Stimulated activated CD8-positive, alpha-beta memory T cell treated with anti-CD3 and anti-CD28 coated beads, Interleukin-12 subunit alpha, Interleukin-12 subunit beta, amount 100 ng/mL, for 1 hour (primary cell): Measurements from ENCODE around the gene MRNIP.

Source experiments
- DNase-seq: peaks from one replicate; pipeline ENCODE4 v3.0.0-alpha.2; 2020; ENCODE audit warnings: low read depth

MRNIP gene

GRCh38 chr5:179821298-179822058 is 37.1 kb downstream of the MRNIP start:
- peak; percentile 71 for DNase-seq

DNA sequence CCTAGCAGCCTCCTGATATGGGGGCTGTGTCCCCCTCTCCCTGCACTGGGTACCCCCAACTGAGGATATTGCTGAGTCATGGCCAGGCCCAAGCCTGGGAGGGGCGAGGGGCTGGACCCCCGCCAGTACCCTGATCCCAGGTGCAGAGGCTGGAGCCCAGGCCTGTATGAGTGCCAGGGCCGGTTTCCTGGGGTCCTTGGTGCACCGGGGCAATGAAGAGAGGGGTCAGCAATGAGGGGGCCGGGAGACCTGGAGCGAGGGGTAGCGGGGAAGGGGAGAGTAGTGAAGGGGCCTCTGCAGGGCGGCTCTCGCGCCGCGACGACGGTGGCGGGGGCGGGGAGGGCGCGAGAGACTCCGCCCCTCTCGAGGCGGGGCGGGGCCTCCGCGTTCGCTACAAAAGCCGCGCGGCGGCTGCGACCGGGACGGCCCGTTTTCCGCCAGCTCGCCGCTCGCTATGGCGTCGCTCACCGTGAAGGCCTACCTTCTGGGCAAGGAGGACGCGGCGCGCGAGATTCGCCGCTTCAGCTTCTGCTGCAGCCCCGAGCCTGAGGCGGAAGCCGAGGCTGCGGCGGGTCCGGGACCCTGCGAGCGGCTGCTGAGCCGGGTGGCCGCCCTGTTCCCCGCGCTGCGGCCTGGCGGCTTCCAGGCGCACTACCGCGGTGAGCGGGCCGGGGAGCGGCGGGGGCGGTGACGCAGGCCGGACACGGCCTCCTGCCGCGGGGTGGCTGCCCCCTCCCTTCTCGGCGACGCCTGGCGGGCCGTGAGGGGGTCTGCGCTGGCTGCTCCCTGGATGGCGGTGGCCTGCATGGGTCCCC is 37.9 kb downstream of the MRNIP start, which contains the start of gene SQSTM1:
Gene SQSTM1 (plus strand): TSS at position 423 of the 815 bp plus-strand sequence. CDS start 32 bp downstream, at position 455.
- DNase-seq, result peak; percentile 75

DNA sequence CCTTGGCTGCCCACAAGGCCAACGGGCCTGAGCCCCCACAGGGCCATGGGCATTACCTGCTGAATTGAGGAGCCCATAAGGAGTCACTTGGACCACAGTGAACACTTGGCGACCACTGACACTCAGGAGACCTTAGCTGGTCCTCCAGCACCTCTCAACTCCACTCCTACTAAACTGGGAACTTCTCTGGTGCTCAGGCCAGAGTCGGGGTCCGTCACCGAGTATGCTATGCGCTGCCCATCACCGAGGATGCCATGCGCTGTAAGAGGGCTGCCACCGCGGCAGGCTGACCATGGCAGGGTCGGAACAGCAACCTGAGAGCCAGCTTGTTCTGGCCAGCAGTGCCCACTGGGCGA is 38.5 kb downstream of the MRNIP start:
- DNase-seq, result no peak

DNA sequence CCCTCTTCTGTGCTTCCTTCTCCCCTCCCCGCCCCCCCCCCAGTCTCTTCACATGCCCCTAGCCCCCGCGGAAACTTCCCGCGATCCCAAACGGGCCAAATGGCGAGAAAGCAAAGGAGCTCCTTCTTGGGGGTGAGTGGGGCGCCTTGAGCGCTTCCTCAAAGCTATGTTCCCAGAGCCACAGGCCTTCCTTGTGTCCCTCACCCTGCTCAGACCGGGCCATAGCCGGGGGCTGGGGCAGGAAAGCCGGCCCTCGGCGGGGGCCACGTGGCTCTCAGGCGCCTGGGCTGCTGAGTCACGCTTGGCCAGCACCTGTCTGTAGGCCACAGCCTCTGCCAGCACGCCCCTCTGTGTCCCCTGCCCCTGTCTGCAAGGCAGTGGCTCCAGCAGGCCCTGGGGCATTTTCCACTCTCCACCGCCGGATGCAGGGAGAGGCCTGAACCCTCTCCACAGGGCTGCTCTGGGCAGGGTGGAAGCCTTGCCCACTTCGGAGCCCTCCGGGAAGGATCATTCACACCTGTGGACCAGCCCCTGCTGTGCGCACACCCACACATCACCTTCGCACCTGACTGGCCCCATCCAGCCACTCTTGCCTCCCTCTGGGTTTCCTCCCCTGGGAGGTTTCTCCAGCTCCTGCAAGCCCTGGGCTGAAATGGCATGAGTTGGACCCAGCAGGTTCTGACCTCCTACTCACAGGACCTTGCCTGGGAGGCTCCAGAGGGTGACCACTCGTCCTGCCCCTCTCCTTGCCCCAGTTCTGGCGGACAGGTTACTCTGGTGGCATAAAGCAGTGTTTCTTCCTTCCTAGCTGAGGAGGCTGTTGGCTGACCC is 39.1 kb downstream of the MRNIP start:
- no peak for DNase-seq

GRCh38 chr5:179818746-179819295 is 39.8 kb downstream of the MRNIP start:
- DNase-seq, result peak; percentile 80

- DNase-seq, result no peak
Measured at GRCh38 chr5:179817890-179818745, 40.5 kb downstream of the MRNIP start.

DNA sequence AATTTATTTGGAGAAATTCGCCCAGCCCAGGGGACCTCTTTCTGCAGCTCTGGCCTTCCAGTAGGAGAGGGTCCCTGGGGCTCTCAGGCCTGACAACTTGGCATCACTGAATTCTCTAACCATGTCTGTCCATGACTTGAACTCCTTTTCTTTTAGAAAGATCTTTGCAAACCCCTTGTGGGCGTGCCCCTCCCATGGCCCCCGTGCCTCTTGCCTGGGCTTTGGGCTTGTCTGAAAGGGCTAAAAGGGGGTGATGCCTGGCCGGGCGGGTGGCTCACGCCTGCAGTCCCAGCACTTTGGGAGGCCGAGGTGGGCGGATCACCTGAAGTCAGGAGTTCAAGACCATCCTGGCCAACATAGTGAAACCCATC is 41.2 kb downstream of the MRNIP start:
- no peak for DNase-seq

GRCh38 chr5:179816796-179817469 is 41.7 kb downstream of the MRNIP start:
- no peak for DNase-seq

DNA sequence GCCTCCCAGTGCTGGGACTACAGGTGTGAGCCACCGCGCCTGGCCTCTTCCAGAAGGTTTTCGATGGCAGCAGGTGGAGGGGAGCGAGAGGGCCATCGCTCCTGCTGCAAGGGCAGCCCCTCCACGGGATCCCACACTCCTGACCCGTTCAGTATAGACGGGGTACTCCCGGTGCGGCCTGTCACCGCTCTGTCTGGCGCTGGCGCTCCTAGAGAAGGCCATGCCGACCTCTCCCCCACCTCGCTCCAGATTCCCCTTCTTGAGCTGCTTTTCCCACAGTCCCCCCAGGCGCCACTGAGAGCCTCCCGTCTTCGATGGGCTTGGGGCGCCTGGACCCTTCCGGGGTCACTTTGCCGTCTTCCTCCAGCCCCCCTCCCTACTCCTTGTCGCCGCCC is 42.2 kb downstream of the MRNIP start:
- no peak for DNase-seq

- DNase-seq, result no peak
Measured at GRCh38 chr5:179815491-179816249, 42.9 kb downstream of the MRNIP start.

- no peak for DNase-seq
Measured at GRCh38 chr5:179814090-179814489, 44.5 kb downstream of the MRNIP start.

DNA sequence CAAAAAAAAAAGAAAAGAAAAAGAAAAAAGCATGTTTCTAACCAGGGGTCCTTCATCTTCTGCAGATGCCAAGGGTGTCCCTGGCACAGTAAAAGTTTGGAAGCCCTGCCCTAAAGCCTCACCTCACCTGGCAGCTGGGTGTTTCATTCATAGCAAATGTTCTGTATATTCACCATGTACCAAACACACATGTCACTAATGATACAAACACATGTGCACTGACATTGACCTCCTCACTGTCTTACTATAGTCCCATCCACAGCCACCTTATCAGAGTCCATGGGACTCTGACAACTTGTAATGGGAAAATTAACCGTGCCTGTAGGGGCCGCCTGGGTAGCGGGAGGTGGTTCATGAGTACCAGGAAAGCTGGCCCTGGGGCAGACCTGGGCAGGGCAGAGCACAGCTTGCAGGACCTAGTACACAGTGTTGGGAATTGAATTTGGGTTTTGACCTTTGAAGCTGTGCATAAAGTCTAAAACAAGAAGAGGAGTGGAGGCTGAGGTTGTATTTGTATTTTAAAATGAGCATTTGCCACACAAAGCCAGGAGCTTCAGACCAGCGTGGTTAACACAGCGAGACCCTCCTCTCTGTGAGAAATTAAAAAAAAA is 45.5 kb downstream of the MRNIP start:
- no peak for DNase-seq

DNA sequence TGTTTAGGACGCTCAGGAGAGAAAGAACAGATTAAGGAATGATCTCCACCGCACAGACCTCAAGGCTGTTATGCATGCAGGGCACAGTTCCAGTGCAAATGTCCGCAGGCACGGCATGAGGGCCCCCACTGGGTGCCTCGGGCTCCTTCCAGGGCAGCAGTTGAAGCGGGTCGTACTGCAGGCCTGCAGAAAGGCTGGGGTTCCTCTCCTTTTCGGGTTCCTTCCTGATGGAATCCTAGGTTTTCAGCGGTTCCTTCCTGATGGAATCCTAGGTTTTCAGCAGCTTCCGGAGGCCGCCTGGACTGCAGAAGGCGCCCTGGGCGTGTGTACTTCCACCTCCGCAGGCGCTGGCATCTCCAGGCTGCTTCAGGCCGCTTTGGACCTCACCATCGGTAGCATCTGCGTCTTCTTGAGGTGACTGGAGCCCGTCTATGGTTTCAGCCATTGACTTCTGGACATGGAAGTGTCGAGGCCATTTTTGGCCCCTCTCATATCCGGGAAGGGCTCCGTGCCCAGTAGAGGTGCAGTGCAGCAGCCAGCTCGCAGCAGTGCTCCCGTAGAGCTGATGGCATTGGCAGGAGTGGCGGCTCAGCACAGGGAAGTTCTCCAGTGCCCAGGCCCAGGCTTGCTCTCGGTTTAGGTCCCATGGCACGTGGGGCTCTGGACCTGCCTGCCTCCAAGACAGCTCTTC is 46.3 kb downstream of the MRNIP start:
- no peak for DNase-seq

DNA sequence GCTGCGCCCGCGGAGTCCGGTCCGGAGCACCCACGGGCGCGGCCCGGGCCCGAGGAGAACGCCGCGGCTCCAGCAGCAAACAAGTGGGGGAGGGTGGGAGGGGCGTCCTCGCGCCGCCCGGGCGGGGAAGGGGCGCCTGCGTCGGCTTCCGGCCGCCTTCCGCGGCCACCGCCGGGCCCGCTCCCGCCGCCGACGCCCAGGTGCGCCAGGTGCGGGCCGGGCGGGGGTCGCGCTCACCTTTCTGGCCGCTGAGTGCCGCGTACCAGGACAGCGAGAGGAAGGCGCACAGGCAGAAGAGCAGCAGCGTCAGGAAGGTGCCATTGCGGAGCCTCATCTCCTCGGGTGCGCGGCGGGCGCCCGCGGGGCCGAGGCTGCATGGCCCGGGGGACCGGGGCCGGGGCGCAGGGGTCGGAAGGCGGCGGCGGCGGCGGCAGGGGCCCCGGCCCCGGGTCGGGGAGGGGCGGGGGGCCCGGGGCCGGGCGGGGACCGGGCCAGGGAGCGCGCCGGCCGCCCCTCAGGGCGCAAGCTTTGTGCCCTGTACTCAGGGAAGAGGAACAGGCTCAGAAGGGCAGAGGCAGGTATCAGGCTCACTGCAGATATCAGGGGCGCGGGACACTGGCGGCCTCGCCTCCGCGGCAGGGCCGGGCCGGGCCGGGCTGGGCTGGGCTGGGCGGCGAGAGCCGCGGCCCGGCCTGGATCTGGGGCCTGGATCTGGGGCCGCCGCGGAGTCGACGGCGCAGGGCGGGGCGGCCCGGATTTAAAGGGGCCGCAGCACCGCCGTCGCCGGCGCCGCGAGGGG is 52.2 kb downstream of the MRNIP start, which contains the start of gene MGAT4B:
Gene MGAT4B (minus strand): TSS at position 617 of the 799 bp plus-strand sequence. CDS start 283 bp downstream, at position 334.
- no peak for DNase-seq

DNA sequence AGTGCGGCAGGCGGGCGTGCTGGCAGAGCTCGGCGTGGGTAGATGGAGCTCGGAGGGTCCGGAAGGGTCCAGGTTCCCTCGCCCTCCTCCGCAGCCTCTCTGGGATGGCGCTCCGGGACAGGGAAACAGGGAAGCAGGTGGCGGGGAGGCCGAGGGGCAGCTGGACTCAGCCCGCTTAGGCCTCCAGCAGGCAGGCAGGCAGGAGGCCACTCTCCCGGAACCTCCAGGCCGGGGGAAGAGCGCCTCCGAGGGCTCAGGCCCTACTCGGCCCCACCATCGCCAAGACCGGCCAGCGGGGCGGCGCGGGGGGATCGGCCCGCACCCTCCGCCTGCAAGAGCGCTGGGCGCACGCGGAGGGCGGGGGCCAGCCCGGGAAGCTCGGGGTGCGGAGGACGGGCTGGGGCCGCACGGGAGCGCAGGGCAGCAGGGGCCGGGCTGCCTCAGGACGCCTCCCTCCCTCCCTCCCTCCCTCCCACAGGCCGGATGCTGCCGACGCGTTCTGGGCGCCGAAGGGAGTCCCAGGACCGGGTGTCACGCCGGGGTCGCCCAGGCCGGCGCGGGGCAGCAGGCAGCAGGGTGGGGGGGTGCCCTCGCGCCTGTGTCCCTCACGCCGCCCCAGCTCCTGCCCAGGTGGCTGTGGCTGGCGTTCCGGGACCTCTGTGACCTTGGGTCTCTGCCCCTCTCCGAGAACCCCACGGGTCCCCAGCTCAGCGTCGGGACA is 52.9 kb downstream of the MRNIP start:
- no peak for DNase-seq

DNA sequence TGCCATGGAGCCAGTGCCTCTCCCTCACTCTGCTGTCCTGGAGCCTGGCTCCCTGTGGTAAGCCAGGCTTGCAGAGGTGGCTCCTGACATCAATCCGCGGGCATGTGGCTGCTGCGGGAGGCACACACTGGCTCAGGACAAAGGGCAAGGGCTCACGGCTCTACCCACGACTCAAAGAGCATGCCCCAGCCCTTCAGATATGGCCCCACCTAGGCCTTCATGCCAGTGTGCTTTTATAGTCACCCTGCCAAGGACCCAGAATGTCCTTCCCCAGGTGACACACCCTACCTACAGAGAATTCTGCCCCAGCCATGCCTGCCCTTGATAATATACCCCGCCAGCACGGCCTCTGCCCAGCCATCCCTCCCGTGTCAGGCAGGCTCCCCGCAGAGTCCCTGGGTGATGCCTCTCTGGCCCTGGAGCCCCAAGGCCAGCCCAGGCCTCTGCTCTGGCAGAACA is 53.5 kb downstream of the MRNIP start:
- DNase-seq, result no peak

DNA sequence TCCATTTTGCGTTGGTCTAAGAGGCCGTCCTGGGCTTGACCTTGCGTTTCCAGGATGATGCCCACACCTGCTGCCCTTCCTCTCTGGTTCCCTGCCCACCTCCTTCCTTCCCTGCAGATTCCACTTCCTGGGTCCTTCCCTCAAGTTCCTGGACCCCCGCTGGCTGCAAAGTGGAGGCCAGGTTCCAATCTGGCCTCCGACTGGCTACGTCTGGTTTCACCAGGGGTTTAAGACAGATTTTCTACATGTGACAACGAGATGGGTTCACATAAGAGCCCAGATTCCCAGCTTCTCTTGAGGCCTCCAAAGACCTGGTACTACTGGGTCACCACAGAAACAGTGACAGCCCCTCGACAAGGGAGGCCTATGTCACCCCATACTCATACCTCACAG is 54.1 kb downstream of the MRNIP start:
- no peak for DNase-seq
